GM23338 (cell line): ENCODE results near the gene DOK7.

Experiments used
- CREB1 ChIP-seq: fragments of 250-450 bp; sonication (Bioruptor Pico); IDR thresholded peaks from 2 replicates; pipeline ENCODE4 v1.5.0; 2020; ENCODE audit warnings: low read depth, mild to moderate bottlenecking, moderate library complexity
- EZH2phosphoT487 ChIP-seq: fragments of 200-600 bp; sonication (generic); IDR thresholded peaks from one replicate; pipeline ENCODE4 v1.8.1; 2018; ENCODE audit warnings: antibody characterized with exemption; ENCODE audit not compliant: unreplicated experiment
- POLR2AphosphoS5 ChIP-seq: IDR thresholded peaks from 2 replicates; pipeline ENCODE4 v1.6.1; 2016; ENCODE audit warnings: antibody characterized with exemption, low read depth
- REST ChIP-seq: IDR thresholded peaks from one replicate; pipeline ENCODE4 v1.6.1; 2018; ENCODE audit warnings: antibody characterized with exemption; ENCODE audit not compliant: unreplicated experiment
- TF ChIP-seq, protein P1 (sequence below), 2 experiments: fragments of 200-600 bp in 1 of 2; sonication (generic) in 1 of 2; conservative IDR thresholded peaks; 2 replicates each; pipeline versions ENCODE4 v1.5.1 to v1.6.1; 2016 to 2017; ENCODE audit warnings: antibody characterized with exemption in 2 of 2, low read depth in 2 of 2, mild to moderate bottlenecking in 2 of 2, moderate library complexity in 1 of 2

- TF ChIP-seq REST (no peak), CREB1 (CRISPR knock-in tag) (no peak), EZH2phosphoT487 (no peak), POLR2AphosphoS5 (no peak)
- TF ChIP-seq, protein P1, sequence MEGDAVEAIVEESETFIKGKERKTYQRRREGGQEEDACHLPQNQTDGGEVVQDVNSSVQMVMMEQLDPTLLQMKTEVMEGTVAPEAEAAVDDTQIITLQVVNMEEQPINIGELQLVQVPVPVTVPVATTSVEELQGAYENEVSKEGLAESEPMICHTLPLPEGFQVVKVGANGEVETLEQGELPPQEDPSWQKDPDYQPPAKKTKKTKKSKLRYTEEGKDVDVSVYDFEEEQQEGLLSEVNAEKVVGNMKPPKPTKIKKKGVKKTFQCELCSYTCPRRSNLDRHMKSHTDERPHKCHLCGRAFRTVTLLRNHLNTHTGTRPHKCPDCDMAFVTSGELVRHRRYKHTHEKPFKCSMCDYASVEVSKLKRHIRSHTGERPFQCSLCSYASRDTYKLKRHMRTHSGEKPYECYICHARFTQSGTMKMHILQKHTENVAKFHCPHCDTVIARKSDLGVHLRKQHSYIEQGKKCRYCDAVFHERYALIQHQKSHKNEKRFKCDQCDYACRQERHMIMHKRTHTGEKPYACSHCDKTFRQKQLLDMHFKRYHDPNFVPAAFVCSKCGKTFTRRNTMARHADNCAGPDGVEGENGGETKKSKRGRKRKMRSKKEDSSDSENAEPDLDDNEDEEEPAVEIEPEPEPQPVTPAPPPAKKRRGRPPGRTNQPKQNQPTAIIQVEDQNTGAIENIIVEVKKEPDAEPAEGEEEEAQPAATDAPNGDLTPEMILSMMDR (conservative IDR thresholded peaks at IDR 0.05; ENCODE audit: low read depth in 2 of 2), result no peak
These were observed 31.4 kb downstream of the DOK7 start for GRCh38 chr4:3494462-3494871.
